PC-3 (cell line): ENCODE results near the gene CEP68. TPM values are rescaled to one million over a fixed set of nuclear protein-coding genes. Genes with fewer than 3 reads are reported as not detected.

Experiments
- ATAC-seq: fragments of 200-7000 bp; cut with Tn5 transposase; 2 replicates; pipeline ENCODE4 v1.9.1; 2020; ENCODE audit warnings: mild to moderate bottlenecking, moderate library complexity
- BruUV-seq: library from RNA; stranded (reverse); fragments of 400-500 nt; replicated peaks from 2 replicates; lab custom pipeline; 2021; lab: Mats Ljungman, UMichigan
- CTCF ChIA-PET: fragments of 300-600 bp; sonication (Branson Sonifier 250); formaldehyde crosslinking; loops from one replicate; lab custom pipeline; 2022; ENCODE audit warnings: antibody characterized with exemption; lab: Charles Lee
- POLR2A ChIA-PET: fragments of 300-600 bp; sonication (Branson Sonifier 250); formaldehyde crosslinking; loops from one replicate; lab custom pipeline; 2022; ENCODE audit warnings: antibody characterized with exemption; ENCODE audit not compliant: unreplicated experiment; lab: Charles Lee
- DNase-seq: peaks from one replicate; pipeline ENCODE4 v3.0.0-alpha.2; 2015
- H2AFZ ChIP-seq: fragments of 300-600 bp; sonication (generic); 2 replicates; pipeline ENCODE4 v1.6.0; 2016; ENCODE audit warnings: antibody characterized with exemption, low read length
- H3F3A ChIP-seq: fragments of 300-600 bp; sonication (generic); one replicate; pipeline ENCODE4 v1.6.0; 2017; ENCODE audit warnings: antibody characterized with exemption, low read length, control low read depth, mild to moderate bottlenecking; ENCODE audit not compliant: unreplicated experiment
- H3K27ac ChIP-seq: fragments of 300-600 bp; sonication (generic); 2 replicates; pipeline ENCODE4 v1.5.1; 2016; ENCODE audit warnings: mild to moderate bottlenecking, low read length
- H3K27me3 ChIP-seq: fragments of 300-600 bp; sonication (generic); 2 replicates; pipeline ENCODE4 v1.6.1; 2016; ENCODE audit warnings: low read length, mixed read lengths
- H3K36me3 ChIP-seq: fragments of 300-600 bp; sonication (generic); 2 replicates; pipeline ENCODE4 v1.6.1; 2016; ENCODE audit warnings: low read depth, mixed run types, low read length, mixed read lengths
- H3K4me1 ChIP-seq: fragments of 300-600 bp; sonication (generic); 2 replicates; pipeline ENCODE4 v1.5.1; 2016; ENCODE audit warnings: low read length; ENCODE audit not compliant: insufficient read depth
- H3K4me2 ChIP-seq: fragments of 300-600 bp; sonication (generic); 2 replicates; pipeline ENCODE4 v1.6.0; 2016; ENCODE audit warnings: low read length
- H3K4me3 ChIP-seq: fragments of 300-600 bp; sonication (generic); 2 replicates; pipeline ENCODE4 v1.5.1; 2016; ENCODE audit warnings: mild to moderate bottlenecking, low read length, mixed read lengths
- H3K79me2 ChIP-seq: fragments of 300-600 bp; sonication (generic); 2 replicates; pipeline ENCODE4 v1.6.1; 2017; ENCODE audit warnings: low read length, mixed read lengths
- H3K9ac ChIP-seq: fragments of 300-600 bp; sonication (generic); 2 replicates; pipeline ENCODE4 v1.6.0; 2016; ENCODE audit warnings: mild to moderate bottlenecking, low read length
- H3K9me2 ChIP-seq: fragments of 300-600 bp; sonication (generic); replicated peaks from 2 replicates; pipeline ENCODE4 v1.6.1; 2016; ENCODE audit warnings: mixed run types, low read length, mixed read lengths
- H3K9me3 ChIP-seq: fragments of 300-600 bp; sonication (generic); 2 replicates; pipeline ENCODE4 v1.6.1; 2016; ENCODE audit warnings: low read length, mixed read lengths
- H4K20me1 ChIP-seq: fragments of 300-600 bp; sonication (generic); 2 replicates; pipeline ENCODE4 v1.6.1; 2016; ENCODE audit warnings: low read length, mixed read lengths
- EZH2 ChIP-seq: fragments of 300-600 bp; sonication (generic); IDR thresholded peaks from one replicate; pipeline ENCODE4 v1.6.1; 2017; ENCODE audit warnings: antibody characterized with exemption, mild to moderate bottlenecking, low read length; ENCODE audit not compliant: unreplicated experiment
- EZH2phosphoT487 ChIP-seq: fragments of 300-600 bp; sonication (generic); IDR thresholded peaks from 2 replicates; pipeline ENCODE4 v1.6.1; 2018; ENCODE audit warnings: mild to moderate bottlenecking, antibody characterized with exemption, low read length, borderline replicate concordance
- intact Hi-C: fragments of 100-400 bp; cut with micrococcal nuclease; formaldehyde crosslinking; loops from 2 replicates; pipeline ENCODE4 v1.9.0; 2023
- total RNA-seq: library from RNA; depleted of rRNA; stranded (reverse); fragments of >200 nt; gene quantifications from 2 replicates; pipeline ENCODE4 v1.2.3, GENCODE V29; 2014
- TF ChIP-seq, protein P1 (sequence below): fragments of 300-600 bp; sonication (generic); conservative IDR thresholded peaks from 2 replicates; pipeline ENCODE4 v1.5.1; 2017; ENCODE audit warnings: antibody characterized with exemption, low read depth, mild to moderate bottlenecking, low read length

Gene CEP68
- total RNA-seq, 1 experiment from 2014 or later: 3.4 TPM

DNA sequence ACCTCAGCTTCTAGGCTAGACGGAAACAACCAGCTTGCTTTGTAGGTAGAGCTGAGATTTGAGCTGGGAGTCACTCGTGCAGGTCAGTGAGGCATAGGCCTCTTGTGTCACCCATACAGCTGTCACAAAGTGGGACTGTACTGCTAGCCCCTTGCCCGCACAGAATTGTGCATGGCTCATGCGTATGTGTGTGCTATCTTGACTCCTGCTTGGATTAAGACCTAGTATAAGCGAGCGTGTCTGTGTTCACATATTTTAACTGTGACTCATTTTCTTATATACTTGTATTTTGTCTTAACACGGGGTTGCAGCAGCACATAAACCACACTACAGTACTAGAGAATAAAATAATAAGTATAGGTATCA lies 20.1 kb downstream of the CEP68 start:
- H3K27me3 ChIP-seq: no peaks in the 10 kb centered on the region
- ChIA-PET POLR2A (interaction anchor here (0.5 kb wide), 1 partner anchor 28 kb away, joined by 3 read pairs; no protein-coding TSS in a partner anchor), CTCF (no interaction called here)
- peaks cover 15% of the 10 kb centered on the region for H3K36me3 ChIP-seq
- no peaks in the 10 kb centered on the region for H3K9me3 ChIP-seq
- H3K4me2 ChIP-seq: 0 out of 2 replicates have a peak overlapping the region, but pooled peaks have one; percentile 2
- no peaks in the 10 kb centered on the region for H3F3A ChIP-seq
- intact Hi-C loops: no loop called here
- peak; percentile 69 for DNase-seq
- H3K27ac ChIP-seq: peak overlapping the region; percentile 6; the same call in 1 of the 2 replicates
- TF ChIP-seq, protein P1, sequence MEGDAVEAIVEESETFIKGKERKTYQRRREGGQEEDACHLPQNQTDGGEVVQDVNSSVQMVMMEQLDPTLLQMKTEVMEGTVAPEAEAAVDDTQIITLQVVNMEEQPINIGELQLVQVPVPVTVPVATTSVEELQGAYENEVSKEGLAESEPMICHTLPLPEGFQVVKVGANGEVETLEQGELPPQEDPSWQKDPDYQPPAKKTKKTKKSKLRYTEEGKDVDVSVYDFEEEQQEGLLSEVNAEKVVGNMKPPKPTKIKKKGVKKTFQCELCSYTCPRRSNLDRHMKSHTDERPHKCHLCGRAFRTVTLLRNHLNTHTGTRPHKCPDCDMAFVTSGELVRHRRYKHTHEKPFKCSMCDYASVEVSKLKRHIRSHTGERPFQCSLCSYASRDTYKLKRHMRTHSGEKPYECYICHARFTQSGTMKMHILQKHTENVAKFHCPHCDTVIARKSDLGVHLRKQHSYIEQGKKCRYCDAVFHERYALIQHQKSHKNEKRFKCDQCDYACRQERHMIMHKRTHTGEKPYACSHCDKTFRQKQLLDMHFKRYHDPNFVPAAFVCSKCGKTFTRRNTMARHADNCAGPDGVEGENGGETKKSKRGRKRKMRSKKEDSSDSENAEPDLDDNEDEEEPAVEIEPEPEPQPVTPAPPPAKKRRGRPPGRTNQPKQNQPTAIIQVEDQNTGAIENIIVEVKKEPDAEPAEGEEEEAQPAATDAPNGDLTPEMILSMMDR: no peak
- TF ChIP-seq EZH2phosphoT487: no peak
- no peak for TF ChIP-seq EZH2
- H3K9me2 ChIP-seq: no peaks in the 10 kb centered on the region
- H3K4me1 ChIP-seq: peaks cover 18% of the 10 kb centered on the region
- no peak overlapping the region for H3K9ac ChIP-seq
- H2AFZ ChIP-seq: no peak overlapping the region
- H4K20me1 ChIP-seq: no peaks in the 10 kb centered on the region
- no TSS peak for BruUV-seq
- ATAC-seq: peak; percentile 78
- H3K79me2 ChIP-seq: no peaks in the 10 kb centered on the region
- H3K4me3 ChIP-seq: no peak overlapping the region

DNA sequence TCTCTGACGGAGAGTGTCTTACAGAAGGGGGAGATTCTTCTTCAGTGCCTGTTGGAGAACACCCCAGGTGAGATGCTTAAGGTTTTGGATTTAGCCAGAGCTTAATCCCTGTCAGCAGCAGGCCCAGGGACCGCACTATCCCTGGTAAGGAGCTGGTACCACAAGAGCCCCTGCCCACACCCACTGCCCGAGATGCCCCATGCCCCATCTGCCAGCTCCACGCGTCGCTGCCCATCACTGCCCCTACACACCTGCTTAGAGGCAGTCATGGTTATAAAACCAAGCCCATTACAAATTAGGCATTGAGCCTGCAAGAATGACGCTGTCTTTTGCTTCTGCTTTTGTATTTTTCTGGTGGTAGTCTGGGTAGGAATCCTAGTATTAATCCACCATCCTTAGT lies 21.7 kb downstream of the CEP68 start:
- POLR2A ChIA-PET: no interaction called here
- CTCF ChIA-PET: no interaction called here

DNA sequence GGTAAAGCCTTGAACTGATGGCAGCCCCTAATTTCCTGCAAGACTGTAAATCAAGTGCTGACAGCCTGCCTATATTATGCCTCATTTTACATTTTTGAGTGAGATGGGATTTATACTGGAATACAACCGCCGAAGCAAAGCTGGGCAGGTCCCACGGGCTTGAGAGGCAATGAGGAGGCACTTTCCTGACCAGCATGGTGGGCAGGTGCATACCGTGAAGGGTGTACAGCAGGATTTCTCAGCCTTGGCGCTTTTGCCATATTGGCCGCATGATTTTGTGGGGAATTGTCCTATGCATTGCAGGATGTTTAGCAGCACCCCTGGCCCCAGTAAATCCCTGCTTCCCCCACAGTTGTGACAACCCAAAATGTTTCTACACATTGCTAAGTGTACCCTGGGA lies 22.8 kb downstream of the CEP68 start:
- no peak overlapping the region for H3K27ac ChIP-seq
- no peak overlapping the region for H3K9ac ChIP-seq
- peaks cover 11% of the 10 kb centered on the region for H3K4me1 ChIP-seq
- no peak overlapping the region for H3K4me2 ChIP-seq
- ChIA-PET POLR2A (no interaction called here), CTCF (interaction anchor here (0.6 kb wide), 1 partner anchor 108 kb away, joined by 3 read pairs; no protein-coding TSS in a partner anchor)
- H3K4me3 ChIP-seq: no peak overlapping the region
- H3K79me2 ChIP-seq: no peaks in the 10 kb centered on the region
- no peaks in the 10 kb centered on the region for H4K20me1 ChIP-seq
- H3K36me3 ChIP-seq: peaks cover 31% of the 10 kb centered on the region
- H3K27me3 ChIP-seq: no peaks in the 10 kb centered on the region
- no peaks in the 10 kb centered on the region for H3K9me3 ChIP-seq
- DNase-seq (no peak), ATAC-seq (no peak)
- intact Hi-C loops: no loop called here
- H3F3A ChIP-seq: no peaks in the 10 kb centered on the region
- TF ChIP-seq, protein P1: no peak
- no peak for TF ChIP-seq EZH2phosphoT487
- TF ChIP-seq EZH2: no peak
- H3K9me2 ChIP-seq: no peaks in the 10 kb centered on the region
- no peak overlapping the region for H2AFZ ChIP-seq
- no TSS peak for BruUV-seq

More for the DNA sequence above, 21.7 kb downstream of the CEP68 start:
- H3K4me3 ChIP-seq: no peak overlapping the region
- H3K4me1 ChIP-seq: peaks cover 11% of the 10 kb centered on the region
- no peaks in the 10 kb centered on the region for H4K20me1 ChIP-seq
- no peak overlapping the region for H2AFZ ChIP-seq
- H3F3A ChIP-seq: no peaks in the 10 kb centered on the region
- no peak for ATAC-seq
- BruUV-seq: no TSS peak
- intact Hi-C loops: no loop called here
- H3K9ac ChIP-seq: no peak overlapping the region
- H3K9me2 ChIP-seq: no peaks in the 10 kb centered on the region
- no peaks in the 10 kb centered on the region for H3K9me3 ChIP-seq
- no peak for DNase-seq
- peaks cover 25% of the 10 kb centered on the region for H3K36me3 ChIP-seq
- H3K27ac ChIP-seq: no peak overlapping the region
- TF ChIP-seq, protein P1: no peak
- TF ChIP-seq EZH2phosphoT487 (no peak), EZH2 (no peak)
- H3K4me2 ChIP-seq: no peak overlapping the region
- H3K27me3 ChIP-seq: no peaks in the 10 kb centered on the region
- H3K79me2 ChIP-seq: no peaks in the 10 kb centered on the region
